Renal pelvis (tissue), 4 donors: ENCODE data around the gene SPATA33. TPM values are rescaled to one million over a fixed set of nuclear protein-coding genes. Genes with fewer than 3 reads are reported as not detected.
"Not testable (repeated sequence)": the region's sequence is repeated elsewhere in the genome, so short reads cannot be mapped to it uniquely, and the experiment has no call there.

Source experiments
- DNase-seq: peaks from one replicate; pipeline ENCODE4 v3.0.0-alpha.2; 2013
- polyA plus RNA-seq, 3 donors: library from polyadenylated mRNA; unstranded; fragments of 120-200 nt; gene quantifications; one replicate each; pipeline ENCODE4 v1.2.1, GENCODE V29; 2013; ENCODE audit not compliant: insufficient read length in 3 of 3

SPATA33 gene
- polyA plus RNA-seq, 3 donors, result 16.5 to 18.3 (median 17.3) TPM

DNA sequence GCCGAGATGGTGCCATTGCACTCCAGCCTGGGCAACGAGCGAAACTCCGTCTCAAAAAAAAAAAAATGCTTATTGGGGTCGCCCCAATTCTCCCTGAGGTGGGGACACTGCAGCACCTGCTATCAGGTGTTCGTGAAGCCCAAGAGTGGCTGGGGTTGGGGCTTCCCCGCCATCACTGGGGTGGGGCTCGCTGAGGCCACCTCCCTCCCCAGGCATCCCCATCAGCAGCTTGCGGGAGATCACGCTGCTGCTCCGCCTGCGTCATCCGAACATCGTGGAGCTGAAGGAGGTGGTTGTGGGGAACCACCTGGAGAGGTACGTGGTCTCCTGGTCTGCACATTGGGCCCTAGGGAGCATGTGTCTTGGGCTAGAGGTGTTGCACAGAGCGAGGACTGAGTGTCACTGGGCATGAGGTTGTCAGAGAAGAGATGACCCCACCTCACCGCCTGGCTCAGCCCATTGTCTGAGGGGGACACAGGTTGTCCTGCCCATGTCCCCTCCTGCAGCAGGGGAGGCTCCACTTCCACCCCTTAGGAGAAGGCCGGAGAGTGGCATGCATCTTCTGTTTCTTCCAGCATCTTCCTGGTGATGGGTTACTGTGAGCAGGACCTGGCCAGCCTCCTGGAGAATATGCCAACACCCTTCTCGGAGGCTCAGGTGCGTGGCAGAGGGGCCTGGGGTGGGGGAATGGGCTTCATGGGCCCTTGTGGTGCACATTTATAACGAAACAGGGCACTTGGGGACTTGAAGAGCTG lies 33.8 kb downstream of the SPATA33 start:
- DNase-seq, result no peak

DNA sequence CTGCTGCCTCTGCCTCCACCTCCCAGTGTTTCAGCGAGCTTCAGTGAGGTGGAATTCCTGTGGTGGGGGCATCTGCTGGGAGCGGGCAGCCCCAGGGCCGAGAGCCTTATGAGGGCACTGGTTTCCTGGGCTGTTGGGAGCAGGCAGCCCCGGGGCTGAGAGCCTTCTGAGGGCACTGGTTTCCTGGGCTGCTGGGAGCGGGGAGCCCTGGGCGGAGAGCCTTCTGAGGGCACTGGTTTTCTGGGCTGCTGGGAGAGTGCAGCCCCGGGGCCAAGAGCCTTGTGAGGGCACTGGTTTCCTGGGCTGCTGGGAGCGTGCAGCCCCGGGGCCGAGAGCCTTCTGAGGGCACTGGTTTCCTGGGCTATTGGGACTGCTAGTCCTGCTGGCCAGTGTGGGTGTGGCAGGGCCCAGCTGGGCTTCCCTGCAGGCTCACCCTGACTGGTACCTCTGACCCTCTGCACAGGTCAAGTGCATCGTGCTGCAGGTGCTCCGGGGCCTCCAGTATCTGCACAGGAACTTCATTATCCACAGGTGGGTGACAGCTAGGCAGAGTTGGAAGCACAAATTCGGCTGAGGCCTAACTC lies 34.4 kb downstream of the SPATA33 start:
- no peak for DNase-seq

DNA sequence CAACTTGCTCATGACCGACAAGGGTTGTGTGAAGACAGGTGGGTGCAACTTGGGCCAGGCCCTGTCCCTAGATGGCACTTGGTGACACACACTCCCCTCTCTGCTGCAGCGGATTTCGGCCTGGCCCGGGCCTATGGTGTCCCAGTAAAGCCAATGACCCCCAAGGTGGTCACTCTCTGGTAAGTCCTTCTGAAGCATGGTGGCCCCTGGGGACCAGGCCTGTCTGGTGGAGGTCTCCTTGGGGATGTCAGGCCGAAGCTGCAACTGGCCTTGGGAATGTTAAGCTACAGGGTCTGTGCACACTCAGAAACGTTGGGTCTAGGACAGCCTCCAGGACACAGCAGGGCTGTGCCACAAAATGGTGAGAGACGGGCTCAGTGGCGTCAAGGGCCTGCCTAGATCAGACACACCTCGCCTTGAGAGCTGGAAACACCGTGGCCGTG lies 35.7 kb downstream of the SPATA33 start:
- DNase-seq, result no peak

DNA sequence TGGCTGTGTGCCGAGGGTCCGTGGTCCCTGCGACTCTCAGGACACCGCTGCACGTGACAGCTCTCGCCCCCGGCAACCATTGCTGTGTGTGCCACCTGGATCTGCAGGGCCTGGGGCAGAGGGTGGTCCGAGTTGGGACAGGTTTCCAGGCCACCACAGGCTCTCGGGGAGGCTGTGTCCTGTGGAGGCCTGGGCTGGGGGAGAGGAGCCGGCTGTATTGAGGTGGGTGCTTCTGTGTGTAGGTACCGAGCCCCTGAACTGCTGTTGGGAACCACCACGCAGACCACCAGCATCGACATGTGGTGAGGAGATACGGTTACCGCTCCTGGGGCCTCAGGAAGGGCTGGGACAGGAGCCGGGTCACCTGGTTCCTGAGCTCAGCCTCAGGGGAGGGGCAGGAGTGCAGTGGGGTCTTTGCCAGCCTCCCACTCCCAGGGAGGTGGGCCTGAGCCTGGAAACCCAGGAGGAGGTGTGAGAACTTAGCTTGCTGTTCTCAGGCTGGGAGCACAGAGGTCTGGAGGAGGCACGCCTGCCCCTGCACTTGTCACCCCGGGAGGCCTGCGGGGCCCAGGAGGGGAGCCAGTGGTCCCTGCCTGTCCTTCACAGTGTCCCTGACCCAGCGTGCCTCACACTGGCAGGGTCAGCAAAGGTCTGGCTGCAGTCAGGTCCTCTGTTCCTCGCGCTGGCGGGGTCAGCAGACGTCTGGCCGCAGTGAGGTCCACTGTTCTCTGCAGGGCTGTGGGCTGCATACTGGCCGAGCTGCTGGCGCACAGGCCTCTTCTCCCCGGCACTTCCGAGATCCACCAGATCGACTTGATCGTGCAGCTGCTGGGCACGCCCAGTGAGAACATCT lies 36.5 kb downstream of the SPATA33 start:
- no peak for DNase-seq

DNA sequence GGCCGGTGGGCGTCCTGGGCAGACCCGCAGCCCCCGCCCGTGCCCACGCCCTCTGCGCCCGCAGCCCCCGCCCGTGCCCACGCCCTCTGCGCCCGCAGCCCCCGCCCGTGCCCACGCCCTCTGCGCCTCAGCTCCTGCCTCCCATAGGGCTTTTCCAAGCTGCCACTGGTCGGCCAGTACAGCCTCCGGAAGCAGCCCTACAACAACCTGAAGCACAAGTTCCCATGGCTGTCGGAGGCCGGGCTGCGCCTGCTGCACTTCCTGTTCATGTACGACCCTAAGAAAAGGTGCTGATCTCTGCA lies 37.1 kb downstream of the SPATA33 start:
- DNase-seq, result not testable (repeated sequence)

DNA sequence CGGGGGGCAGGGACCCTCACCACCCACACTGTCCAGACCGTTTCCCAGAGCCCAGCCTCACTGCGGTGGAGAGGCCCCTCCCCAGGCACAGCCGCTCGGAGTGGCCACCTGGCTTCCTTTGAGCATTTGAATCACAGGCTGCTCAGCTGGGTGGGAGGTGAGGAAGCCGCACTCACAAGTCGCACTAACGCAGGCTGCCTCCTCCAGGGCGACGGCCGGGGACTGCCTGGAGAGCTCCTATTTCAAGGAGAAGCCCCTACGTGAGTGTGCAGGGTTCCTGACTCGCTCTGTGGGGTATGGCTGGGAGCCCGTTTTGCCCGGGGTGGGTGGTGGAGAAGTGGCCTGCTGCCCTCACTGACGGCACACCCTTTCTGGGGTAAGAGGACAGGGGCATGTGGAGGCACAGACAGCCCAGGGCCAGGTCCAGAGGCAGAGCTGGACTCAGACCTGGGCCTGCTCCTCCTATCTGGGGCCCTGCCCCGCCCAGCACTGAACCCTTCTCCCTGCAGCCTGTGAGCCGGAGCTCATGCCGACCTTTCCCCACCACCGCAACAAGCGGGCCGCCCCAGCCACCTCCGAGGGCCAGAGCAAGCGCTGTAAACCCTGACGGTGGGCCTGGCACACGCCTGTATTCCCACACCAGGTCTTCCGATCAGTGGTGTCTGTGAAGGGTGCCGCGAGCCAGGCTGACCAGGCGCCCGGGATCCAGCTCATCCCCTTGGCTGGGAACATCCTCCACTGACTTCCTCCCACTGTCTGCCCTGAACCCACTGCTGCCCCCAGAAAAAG lies 37.6 kb downstream of the SPATA33 start:
- no peak for DNase-seq

DNA sequence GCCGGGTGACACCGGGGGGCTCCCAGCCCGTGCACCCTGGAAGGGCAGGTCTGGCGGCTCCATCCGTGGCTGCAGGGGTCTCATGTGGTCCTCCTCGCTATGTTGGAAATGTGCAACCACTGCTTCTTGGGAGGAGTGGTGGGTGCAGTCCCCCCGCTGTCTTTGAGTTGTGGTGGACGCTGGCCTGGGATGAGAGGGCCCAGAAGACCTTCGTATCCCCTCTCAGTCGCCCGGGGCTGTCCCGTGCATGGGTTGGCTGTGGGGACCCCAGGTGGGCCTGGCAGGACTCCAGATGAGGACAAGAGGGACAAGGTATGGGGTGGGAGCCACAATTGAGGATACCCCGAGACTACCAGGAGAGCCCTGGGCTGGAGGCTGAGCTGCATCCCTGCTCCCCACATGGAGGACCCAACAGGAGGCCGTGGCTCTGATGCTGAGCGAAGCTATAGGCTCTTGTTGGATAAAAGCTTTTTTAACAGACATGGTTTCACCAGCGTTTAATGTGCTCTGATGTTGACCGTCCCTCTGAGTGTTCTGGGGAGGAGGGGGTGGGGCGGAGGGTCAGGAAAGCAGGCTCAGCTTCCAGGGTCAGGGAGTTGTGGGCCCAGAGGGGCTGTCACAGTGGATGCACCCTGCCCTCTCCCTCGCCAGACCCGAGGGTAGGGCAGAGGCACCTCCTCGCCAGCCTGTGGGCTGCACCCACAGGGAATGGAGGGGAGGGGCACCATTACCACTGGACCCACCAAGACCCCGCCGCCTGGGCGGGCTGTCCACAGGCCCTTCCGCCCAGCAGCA lies 38.4 kb downstream of the SPATA33 start:
- DNase-seq, result no peak

DNA sequence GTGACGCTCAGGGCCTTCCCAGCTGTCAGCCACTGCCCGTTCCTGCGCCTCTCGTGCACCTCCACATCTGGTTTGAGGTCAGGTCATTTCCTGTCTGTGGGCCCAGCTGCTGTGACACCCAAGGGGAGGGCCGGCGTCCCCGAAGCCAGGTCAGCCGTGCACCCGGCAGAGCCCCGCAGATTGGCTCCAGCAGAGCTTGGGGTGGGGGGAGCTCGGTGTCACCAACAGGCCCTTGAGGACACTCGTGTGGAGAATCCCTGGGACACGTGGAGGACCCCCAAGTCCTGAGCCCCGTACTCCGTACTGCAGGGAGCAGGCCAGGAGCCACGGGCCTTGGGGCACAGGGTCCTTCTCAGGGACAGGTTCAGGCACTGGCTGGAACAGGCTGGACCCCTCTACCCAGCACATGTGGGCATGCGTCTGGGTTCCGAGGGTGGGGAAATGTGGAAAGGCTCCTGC lies 39.1 kb downstream of the SPATA33 start:
- DNase-seq, result no peak

DNA sequence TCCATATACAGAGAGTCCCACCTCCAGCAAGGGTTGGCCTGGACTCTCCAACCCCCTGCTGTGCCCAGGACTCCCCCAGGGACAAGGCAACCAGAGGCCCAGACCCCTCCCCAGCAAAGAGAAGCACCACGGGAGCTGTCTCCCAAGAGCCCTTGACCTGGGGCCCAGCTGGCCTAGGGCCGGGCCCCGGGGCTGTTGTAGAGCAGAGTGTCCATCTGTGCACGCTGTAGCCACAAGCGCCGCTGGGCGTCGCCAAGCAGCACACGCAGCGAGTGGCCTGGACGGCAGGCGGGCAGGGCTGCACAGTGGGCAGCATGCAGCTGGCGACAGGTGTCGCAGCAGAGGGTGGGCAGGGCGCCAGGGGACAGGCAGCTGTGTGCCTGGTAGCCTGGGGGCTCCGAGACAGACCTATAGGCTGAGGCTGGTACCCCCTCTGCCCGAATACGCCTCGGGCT lies 39.6 kb downstream of the SPATA33 start:
- no peak for DNase-seq

DNA sequence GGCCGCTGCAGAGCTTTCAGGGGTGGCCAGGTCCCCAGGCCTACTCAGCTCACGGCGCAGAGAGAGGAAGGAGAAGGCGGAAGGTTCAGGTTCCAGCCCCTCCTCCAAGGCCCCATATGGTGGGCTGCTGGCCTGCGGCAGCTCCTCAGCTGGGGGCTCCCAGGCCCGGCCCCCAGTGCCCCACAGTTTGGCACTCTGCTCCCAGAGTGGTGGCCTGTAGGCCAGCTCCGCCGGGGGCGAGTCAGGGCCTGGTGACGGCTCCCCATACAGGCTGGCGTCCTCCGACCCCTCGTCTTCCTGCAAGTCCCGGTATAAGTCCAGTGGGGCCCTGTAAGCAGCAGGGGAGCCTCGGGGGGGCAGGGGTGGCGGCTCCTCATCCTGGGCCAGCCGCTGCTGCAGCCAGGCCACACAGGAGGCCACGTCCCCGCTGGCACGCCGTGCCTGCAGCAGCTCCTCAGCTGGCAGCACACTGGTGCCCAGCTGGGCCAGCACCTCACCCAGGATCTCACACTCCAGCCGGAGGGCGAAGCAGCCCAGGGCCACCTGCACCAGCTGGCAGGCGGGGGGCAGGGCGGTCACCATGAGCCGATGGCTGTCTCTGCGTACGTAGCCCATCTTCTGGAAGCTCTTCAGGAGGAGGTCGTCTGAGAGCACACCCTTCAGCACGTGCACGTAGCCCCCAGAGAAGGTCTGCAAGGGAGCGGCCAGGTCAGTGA lies 40.1 kb downstream of the SPATA33 start:
- DNase-seq, result no peak

DNA sequence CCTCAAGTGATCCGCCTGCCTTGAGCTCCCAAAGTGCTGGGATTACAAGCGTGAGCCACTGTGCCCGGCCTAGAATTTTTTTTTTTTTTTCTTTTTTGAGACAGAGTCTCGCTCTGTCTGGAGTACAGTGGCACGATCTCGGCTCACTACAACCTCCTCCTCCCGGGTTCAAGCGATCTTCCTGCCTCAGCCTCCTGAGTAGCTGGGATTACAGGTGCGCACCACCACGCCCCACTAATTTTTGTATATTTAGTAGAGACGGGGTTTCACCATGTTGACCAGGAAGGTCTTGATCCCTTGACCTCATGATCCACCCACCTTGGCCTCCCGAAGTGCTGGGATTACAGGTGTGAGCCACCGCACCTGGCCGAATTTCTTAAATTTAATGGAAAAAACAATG lies 41.1 kb downstream of the SPATA33 start:
- not testable (repeated sequence) for DNase-seq

DNA sequence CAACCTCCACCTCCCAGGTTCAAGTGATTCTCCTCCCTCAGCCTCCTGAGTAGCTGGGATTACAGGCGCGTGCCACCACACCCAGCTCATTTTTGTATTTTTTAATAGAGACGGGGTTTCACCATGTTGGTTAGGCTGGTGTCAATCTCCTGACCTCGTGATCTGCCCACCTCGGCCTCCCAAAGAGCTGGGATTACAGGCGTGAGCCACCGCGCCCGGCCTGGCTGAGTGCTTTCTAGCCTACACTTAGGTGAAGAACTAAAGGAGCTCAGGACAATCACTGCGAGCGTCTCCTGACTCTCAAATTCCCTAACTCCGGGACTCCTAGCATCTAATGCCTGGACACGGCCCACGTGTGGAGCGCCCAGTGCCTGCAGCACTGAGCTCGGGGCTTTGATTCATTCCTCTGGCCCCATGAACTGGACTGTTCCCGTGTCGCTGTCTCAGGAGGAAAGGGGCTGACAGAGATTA lies 42.0 kb downstream of the SPATA33 start:
- not testable (repeated sequence) for DNase-seq

DNA sequence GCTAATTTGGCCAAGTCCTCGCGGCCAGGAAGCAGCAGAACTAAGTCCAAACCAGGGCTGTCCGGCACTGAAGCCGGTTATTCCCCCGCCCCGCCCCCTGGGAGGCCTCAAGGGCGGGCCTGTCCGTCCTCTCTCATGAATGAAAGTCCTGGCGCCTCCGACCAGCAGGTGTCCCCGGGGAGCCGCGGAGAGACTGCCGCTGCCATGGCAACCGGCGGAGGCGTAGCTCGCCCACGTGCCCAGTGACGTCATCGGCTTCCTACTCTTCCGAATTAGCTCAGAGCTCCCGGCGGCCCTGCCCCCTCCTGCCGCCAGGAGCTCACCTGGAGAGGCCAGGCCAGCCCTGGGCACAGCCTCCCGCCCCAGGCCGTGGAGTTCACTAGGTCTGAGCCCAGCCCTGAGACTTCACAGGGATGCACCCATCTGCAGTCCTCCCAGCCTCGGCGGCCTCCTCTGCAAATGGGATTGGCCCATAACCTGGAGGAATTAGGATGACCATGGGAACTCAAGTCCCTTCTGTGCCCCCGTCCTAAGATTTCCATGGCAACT lies 42.5 kb downstream of the SPATA33 start:
- peak; percentile 98 for DNase-seq

DNA sequence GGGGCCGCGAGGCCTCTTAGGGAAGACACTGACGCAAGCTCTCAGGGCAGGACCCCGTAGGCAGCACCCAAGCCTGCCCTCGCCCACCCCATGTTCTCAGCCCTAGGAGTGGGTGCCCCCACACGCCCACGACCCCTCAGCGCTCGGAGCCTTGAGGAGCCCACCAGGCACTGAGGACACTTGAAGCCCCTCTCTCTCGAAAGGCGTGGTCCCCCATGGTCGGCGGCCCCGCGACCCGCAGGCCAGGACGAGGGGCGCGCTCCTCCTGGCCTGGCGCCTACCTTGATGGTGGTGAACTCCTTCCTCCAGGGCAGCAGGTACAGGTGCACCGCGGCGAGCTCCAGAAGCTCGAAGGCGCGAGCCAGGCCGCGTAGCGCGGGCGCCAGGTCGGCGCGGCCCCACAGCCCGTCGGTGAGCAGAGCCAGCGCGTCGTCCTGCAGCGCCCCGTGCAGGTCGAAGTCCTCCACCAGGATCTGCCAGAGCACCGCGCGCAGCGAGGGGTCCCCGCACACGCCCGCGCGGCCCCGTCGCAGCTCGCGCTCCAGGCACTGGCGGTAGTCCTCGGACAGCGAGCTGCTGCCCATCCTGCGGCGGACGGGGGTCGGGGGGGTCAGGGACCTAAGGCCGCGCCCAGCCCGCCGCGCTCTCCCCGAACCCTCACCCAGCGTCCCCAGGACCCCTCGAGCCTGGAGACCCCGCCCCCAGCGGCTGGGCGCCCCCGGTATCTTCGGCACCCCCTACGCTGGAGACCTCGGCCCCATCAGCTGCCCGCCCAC lies 43.2 kb downstream of the SPATA33 start:
- no peak for DNase-seq

DNA sequence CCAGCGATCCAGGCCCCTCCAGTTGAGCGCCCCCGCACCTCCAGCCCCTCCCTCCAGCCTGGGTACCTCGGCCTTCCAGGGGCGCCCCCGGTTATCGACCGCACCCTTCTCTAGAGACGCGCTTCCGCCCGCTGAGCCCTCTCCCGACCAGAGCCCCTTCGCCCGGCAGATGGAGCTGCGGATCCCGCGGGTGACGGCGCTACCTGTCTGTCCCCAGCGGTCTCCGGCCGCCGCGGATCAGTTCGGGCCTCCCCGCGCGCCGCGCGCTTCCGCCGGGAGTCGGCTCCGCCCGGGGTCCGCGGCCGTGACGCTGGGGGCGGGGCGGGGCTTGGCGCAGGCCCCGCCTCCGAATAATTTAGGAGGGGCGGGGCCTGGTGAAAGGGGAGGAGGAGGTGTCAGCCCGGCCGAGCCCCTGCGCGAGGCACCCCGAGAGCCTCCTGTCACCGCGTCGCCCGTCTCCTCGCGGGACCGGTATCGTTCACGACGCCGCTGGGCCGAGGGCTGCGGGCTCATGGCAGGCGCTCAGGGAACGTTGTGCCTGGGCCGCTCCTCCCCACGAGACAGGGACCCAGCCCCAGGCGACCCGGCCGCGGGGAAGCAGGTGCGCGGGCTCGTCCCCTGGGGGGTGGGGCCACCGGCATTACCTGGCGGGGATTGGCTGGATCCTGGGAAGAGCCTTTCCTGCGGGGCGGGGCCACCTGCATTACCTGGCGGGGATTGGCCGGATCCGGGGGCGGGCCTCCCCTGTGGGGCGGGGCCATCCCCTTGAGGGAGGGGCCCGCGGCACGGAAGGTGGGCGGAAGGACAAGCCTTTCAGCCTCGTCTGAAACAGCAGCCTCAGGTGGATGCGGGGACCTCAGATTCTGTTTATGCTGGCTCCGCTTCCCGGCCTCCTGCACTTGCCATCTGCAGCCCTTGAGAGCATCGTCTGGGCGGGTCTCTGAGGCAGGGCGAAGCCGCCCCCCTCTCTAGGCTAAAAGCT lies 44.1 kb downstream of the SPATA33 start, which contains the start of gene SPATA2L:
TSS of gene SPATA2L (minus strand) at position 281 of the 982 bp plus-strand sequence. CDS start 473 bp downstream, outside the sequence.
- peak; percentile 94 for DNase-seq

DNA sequence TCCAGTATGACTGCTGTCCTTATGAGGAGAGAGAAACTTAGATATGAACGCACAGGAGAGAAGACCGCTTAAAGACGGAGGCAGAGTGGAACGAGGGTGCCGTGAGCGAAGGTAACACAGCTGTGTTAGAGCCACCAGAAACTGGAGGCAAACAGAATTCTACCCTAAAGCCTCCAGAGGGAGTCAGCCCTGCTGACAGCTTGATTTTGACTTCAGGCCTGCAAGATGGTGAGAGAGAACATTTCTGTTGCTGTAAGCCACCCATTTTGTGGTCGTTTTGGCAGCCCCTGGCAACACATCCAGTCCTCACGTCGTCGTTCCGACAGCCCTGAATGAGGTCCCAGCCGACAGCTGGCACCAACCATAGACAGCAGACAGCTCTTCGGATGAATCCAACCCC lies 46.6 kb downstream of the SPATA33 start:
- DNase-seq, result no peak

DNA sequence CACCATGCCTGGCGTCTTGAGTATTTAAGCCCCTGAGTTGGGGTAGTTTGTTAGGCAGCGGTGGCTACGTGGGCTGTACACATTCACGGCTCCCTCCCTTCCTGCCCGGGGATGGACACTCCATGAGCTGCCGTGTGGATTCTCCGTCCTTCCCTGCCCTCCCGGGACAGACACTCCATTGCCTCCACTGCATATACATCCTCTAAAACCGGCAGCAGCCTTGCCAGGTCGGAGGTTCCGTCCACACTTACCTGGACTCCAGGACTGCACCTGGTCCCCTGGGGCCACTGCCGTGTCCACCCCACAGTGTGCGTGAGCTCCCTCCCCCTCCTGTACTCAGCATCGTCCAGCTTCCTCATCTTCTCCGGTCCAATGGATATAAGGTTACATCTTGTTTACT lies 47.4 kb downstream of the SPATA33 start:
- no peak for DNase-seq
